ENCODE measurements around the gene TSHZ2.

DNA sequence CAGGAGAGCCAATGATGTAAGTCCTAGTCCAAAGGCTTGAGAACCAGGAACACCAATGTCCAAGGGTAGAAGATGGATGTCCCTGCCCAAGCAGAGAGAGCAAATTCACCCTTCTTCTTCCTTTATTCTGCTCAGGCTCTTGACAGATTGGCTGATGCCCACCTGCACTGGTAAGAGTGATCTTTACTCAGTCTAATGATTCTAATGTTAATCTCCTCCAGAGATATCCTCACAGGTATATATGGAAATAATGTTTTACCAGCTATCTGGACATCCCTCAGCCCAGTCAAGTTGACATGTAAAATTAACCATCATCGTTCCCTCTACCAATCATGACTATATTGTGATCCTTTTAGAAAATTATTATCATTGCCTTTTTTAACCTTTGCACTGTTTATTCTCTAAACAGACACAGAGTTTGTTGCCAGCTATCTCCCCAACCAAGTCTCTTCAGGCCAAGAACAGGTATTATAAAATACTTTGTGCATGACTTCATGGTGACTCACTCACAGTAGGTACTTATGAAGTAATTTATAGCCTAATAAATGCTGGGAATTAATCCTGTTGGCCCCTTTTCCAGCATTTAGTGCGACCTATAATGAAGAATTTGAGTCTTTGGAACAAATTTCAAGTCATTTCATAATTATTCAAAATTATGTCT is 26.2 kb upstream of the TSHZ2 start:
- TF ChIP-seq ZNF274 (IDR thresholded peaks at IDR 0.05; ENCODE audit: low read depth, low read length) (no peak), YY1 (IDR thresholded peaks at IDR 0.05; ENCODE audit: insufficient read depth, insufficient read length) (no peak), SUZ12 (IDR thresholded peaks at IDR 0.05; ENCODE audit: extremely low read depth, insufficient read depth, insufficient read length) (no peak)

All from NT2/D1 (cell line).